HG03565 (cell line): ENCODE results near the gene ETFA.

Experiments used
- ATAC-seq: cut with Tn5 transposase; IDR thresholded peaks from one replicate; pipeline ENCODE4 v1.9.1; 2021; ENCODE audit warnings: mild to moderate bottlenecking, moderate library complexity; ENCODE audit not compliant: unreplicated experiment

Gene ETFA

GRCh38 chr15:76223521-76223920 is 87.7 kb downstream of the ETFA start:
- ATAC-seq, result peak; percentile 61

- ATAC-seq, result no peak
Measured at GRCh38 chr15:76222159-76222558, 89.1 kb downstream of the ETFA start.

- ATAC-seq, result no peak
Measured at GRCh38 chr15:76221085-76221767, 90.0 kb downstream of the ETFA start.

GRCh38 chr15:76217882-76218217 is 93.4 kb downstream of the ETFA start:
- ATAC-seq, result no peak

GRCh38 chr15:76217029-76217881 is 94.0 kb downstream of the ETFA start:
- ATAC-seq, result no peak

GRCh38 chr15:76215634-76216033 is 95.6 kb downstream of the ETFA start:
- no peak for ATAC-seq

GRCh38 chr15:76209942-76210341 is 101.3 kb downstream of the ETFA start:
- ATAC-seq, result no peak

GRCh38 chr15:76209523-76209922 is 101.7 kb downstream of the ETFA start:
- ATAC-seq, result no peak

GRCh38 chr15:76208786-76209424 is 102.4 kb downstream of the ETFA start:
- ATAC-seq, result no peak

- no peak for ATAC-seq
Measured at GRCh38 chr15:76208084-76208785, 103.0 kb downstream of the ETFA start.

- no peak for ATAC-seq
Measured at GRCh38 chr15:76206325-76206976, 104.8 kb downstream of the ETFA start.

GRCh38 chr15:76204916-76205460 is 106.3 kb downstream of the ETFA start:
- ATAC-seq, result no peak

GRCh38 chr15:76204109-76204845 is 107.0 kb downstream of the ETFA start:
- no peak for ATAC-seq

GRCh38 chr15:76203346-76204108 is 107.7 kb downstream of the ETFA start:
- no peak for ATAC-seq

- no peak for ATAC-seq
Measured at GRCh38 chr15:76201536-76202255, 109.6 kb downstream of the ETFA start.

GRCh38 chr15:76200641-76201105 is 110.6 kb downstream of the ETFA start:
- ATAC-seq, result no peak

GRCh38 chr15:76200083-76200465 is 111.2 kb downstream of the ETFA start:
- no peak for ATAC-seq
